ENCODE data around the gene TOPAZ1.

The TOPAZ1 gene

GRCh38 chr3:44375450-44375849 is 133.8 kb downstream of the TOPAZ1 start:
- Histone ChIP-seq H3K4me3 (ENCODE audit: low read length in 2 of 2) (no peak overlapping the region), H3K9ac (ENCODE audit: low read depth in 1 of 2, low read length in 2 of 2) (no peak overlapping the region), H3K9me3 (ENCODE audit: control insufficient read depth in 2 of 2, low read length in 2 of 2) (no peaks in the 10 kb centered on the region), H3K4me1 (ENCODE audit: control insufficient read depth in 2 of 2, insufficient read depth in 2 of 2, low read length in 2 of 2) (no peaks in the 10 kb centered on the region), H3K27ac (ENCODE audit: low read depth in 2 of 2, low read length in 2 of 2) (no peak overlapping the region), H3K36me3 (ENCODE audit: control insufficient read depth in 2 of 2, insufficient read depth in 2 of 2, low read length in 2 of 2) (peaks cover 4 to 9% of the 10 kb centered on the region in 2 donors), H3K27me3 (ENCODE audit: control insufficient read depth in 2 of 2, insufficient read depth in 2 of 2, low read length in 2 of 2) (no peaks in the 10 kb centered on the region)

Data from mucosa of rectum (tissue), 2 donors.